Sigmoid colon (tissue), 4 donors: ENCODE measurements around the gene COL4A4.

Experiments
- EP300 ChIP-seq, 4 donors: sonication (generic); formaldehyde crosslinking; IDR thresholded peaks; one replicate each; pipeline ENCODE4 v1.6.1; 2017; ENCODE audit warnings: antibody characterized with exemption in 4 of 4
- POLR2A ChIP-seq, 2 donors: fragments of 450-650 bp; IDR thresholded peaks; one replicate each; pipeline ENCODE4 v1.6.1; 2016; ENCODE audit warnings: antibody characterized with exemption in 2 of 2, mild to moderate bottlenecking in 2 of 2, moderate library complexity in 2 of 2
- POLR2AphosphoS5 ChIP-seq, 4 donors: sonication (generic); formaldehyde crosslinking; IDR thresholded peaks; one replicate each; pipeline ENCODE4 v1.6.1; 2017; ENCODE audit warnings: antibody characterized with exemption in 4 of 4
- TF ChIP-seq, protein P1 (sequence below), 4 experiments: fragments of 450-650 bp in 3 of 4; fragments of 200-600 bp in 1 of 4; IDR thresholded peaks; one replicate each; pipeline ENCODE4 v1.5.1; 2016 to 2019; ENCODE audit warnings: antibody characterized with exemption in 4 of 4, mild to moderate bottlenecking in 3 of 4, moderate library complexity in 2 of 4

GRCh38 chr2:226985583-226985946 lies 178.4 kb downstream of the COL4A4 start:
- TF ChIP-seq EP300 (IDR thresholded peaks at IDR 0.05) (no peak), POLR2AphosphoS5 (IDR thresholded peaks at IDR 0.05) (no peak), POLR2A (IDR thresholded peaks at IDR 0.05) (no peak)
- TF ChIP-seq, protein P1, sequence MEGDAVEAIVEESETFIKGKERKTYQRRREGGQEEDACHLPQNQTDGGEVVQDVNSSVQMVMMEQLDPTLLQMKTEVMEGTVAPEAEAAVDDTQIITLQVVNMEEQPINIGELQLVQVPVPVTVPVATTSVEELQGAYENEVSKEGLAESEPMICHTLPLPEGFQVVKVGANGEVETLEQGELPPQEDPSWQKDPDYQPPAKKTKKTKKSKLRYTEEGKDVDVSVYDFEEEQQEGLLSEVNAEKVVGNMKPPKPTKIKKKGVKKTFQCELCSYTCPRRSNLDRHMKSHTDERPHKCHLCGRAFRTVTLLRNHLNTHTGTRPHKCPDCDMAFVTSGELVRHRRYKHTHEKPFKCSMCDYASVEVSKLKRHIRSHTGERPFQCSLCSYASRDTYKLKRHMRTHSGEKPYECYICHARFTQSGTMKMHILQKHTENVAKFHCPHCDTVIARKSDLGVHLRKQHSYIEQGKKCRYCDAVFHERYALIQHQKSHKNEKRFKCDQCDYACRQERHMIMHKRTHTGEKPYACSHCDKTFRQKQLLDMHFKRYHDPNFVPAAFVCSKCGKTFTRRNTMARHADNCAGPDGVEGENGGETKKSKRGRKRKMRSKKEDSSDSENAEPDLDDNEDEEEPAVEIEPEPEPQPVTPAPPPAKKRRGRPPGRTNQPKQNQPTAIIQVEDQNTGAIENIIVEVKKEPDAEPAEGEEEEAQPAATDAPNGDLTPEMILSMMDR (IDR thresholded peaks at IDR 0.05), result peak in 2 of 4 experiments; percentile 4 to 19
